ENCODE measurements around the gene NRDC. TPM values are rescaled to one million over a fixed set of nuclear protein-coding genes. Genes with fewer than 3 reads are reported as not detected.
A peak's percentile ranks its signal among the peaks of the same experiment; 100 is the strongest.

Gene NRDC
- total RNA-seq = 56.2 TPM
- polyA plus RNA-seq = 151 TPM
- long read RNA-seq, donor 1, transcript NRDC-211 (2 exons, 1,020 nt) = major isoform, 6 of 8 reads
- long read RNA-seq, donor 1, partial matches to known transcripts = 0 of 8 reads
- long read RNA-seq, donor 1, other reads (novel, unspliced or antisense) = 0 of 8 reads
- long read RNA-seq, donor 2, transcript NRDC-201 (31 exons, 3,691 nt) = minor isoform, 14 of 98 reads
- long read RNA-seq, donor 2, transcript NRDC-211 (2 exons, 1,020 nt) = major isoform, 76 of 98 reads
- long read RNA-seq, donor 2, partial matches to known transcripts = 6 of 98 reads
- long read RNA-seq, donor 2, other reads (novel, unspliced or antisense) = 0 of 98 reads
- long read RNA-seq, donor 3, transcript NRDC-211 (2 exons, 1,020 nt) = major isoform, 47 of 67 reads
- long read RNA-seq, donor 3, transcript NRDC-201 (31 exons, 3,691 nt) = minor isoform, 6 of 67 reads
- long read RNA-seq, donor 3, partial matches to known transcripts = 10 of 67 reads
- long read RNA-seq, donor 3, other reads (novel, unspliced or antisense) = 0 of 67 reads
- long read RNA-seq, donor 4, transcript NRDC-211 (2 exons, 1,020 nt) = major isoform, 21 of 41 reads
- long read RNA-seq, donor 4, partial matches to known transcripts = 12 of 41 reads
- long read RNA-seq, donor 4, other reads (novel, unspliced or antisense) = 0 of 41 reads
- long read RNA-seq, donor 5, transcript NRDC-211 (2 exons, 1,020 nt) = major isoform, 40 of 73 reads
- long read RNA-seq, donor 5, transcript NRDC-201 (31 exons, 3,691 nt) = minor isoform, 11 of 73 reads
- long read RNA-seq, donor 5, partial matches to known transcripts = 19 of 73 reads
- long read RNA-seq, donor 5, other reads (novel, unspliced or antisense) = 0 of 73 reads
- long read RNA-seq, donor 6, transcript NRDC-211 (2 exons, 1,020 nt) = major isoform, 32 of 50 reads
- long read RNA-seq, donor 6, transcript NRDC-201 (31 exons, 3,691 nt) = minor isoform, 5 of 50 reads
- long read RNA-seq, donor 6, partial matches to known transcripts = 11 of 50 reads
- long read RNA-seq, donor 6, other reads (novel, unspliced or antisense) = 0 of 50 reads
- long read RNA-seq, donor 7, transcript NRDC-201 (31 exons, 3,691 nt) = minor isoform, 5 of 30 reads
- long read RNA-seq, donor 7, transcript NRDC-211 (2 exons, 1,020 nt) = major isoform, 13 of 30 reads
- long read RNA-seq, donor 7, partial matches to known transcripts = 10 of 30 reads
- long read RNA-seq, donor 7, other reads (novel, unspliced or antisense) = 0 of 30 reads
- long read RNA-seq, donor 8, transcript NRDC-211 (2 exons, 1,020 nt) = major isoform, 18 of 19 reads
- long read RNA-seq, donor 8, partial matches to known transcripts = 0 of 19 reads
- long read RNA-seq, donor 8, other reads (novel, unspliced or antisense) = 0 of 19 reads
- long read RNA-seq, donor 9, transcript NRDC-211 (2 exons, 1,020 nt) = major isoform, 27 of 31 reads
- long read RNA-seq, donor 9, partial matches to known transcripts = 0 of 31 reads
- long read RNA-seq, donor 9, other reads (novel, unspliced or antisense) = 0 of 31 reads
- long read RNA-seq, donor 10, transcript NRDC-211 (2 exons, 1,020 nt) = major isoform, 32 of 32 reads
- long read RNA-seq, donor 10, partial matches to known transcripts = 0 of 32 reads
- long read RNA-seq, donor 10, other reads (novel, unspliced or antisense) = 0 of 32 reads

- Histone ChIP-seq H3K4me3 (ENCODE audit: low read length in 2 of 2) (peak within 1 kb of the TSS; percentile 70 to 74), H3K4me1 (ENCODE audit: control insufficient read depth in 2 of 2, insufficient read depth in 2 of 2, low read length in 2 of 2) (peaks cover 16 to 21% of the 10 kb centered on the region in 2 donors), H3K27ac (ENCODE audit: low read depth in 1 of 2, low read length in 1 of 2) (peak within 1 kb of the TSS; percentile 93 to 97), H3K9me3 (ENCODE audit: control insufficient read depth in 2 of 2, insufficient read depth in 1 of 2, low read length in 1 of 2) (no peaks in the 10 kb centered on the region), H3K36me3 (ENCODE audit: control insufficient read depth in 2 of 2, insufficient read depth in 2 of 2, low read length in 1 of 2) (peaks cover 0 to 4% of the 10 kb centered on the region in 2 donors), H3K27me3 (ENCODE audit: control insufficient read depth in 2 of 2, insufficient read depth in 1 of 2, low read length in 1 of 2) (peaks cover 2 to 3% of the 10 kb centered on the region in 2 donors)
- under 1% methylated on average over 54 of the region's 54 CpGs for WGBS
- peak; percentile 99 to 100 (median 99) for DNase-seq (ENCODE audit: low read depth in 6 of 9, low spot score in 9 of 9)
Measured at GRCh38 chr1:51878616-51879336, at the start of gene NRDC. TSS of gene NRDC (minus strand) at chr1:51878727. CDS start at chr1:51878615, 112 bp downstream.

GRCh38 chr1:51927029-51927428 is 48.5 kb upstream of the NRDC start:
- Histone ChIP-seq H3K36me3 (ENCODE audit: control insufficient read depth in 2 of 2, insufficient read depth in 2 of 2, low read length in 1 of 2) (no peaks in the 10 kb centered on the region), H3K9me3 (ENCODE audit: control insufficient read depth in 2 of 2, insufficient read depth in 1 of 2, low read length in 1 of 2) (no peaks in the 10 kb centered on the region), H3K27ac (ENCODE audit: low read depth in 1 of 2, low read length in 1 of 2) (no peak overlapping the region), H3K4me1 (ENCODE audit: control insufficient read depth in 2 of 2, insufficient read depth in 2 of 2, low read length in 2 of 2) (no peaks in the 10 kb centered on the region), H3K27me3 (ENCODE audit: control insufficient read depth in 2 of 2, insufficient read depth in 1 of 2, low read length in 1 of 2) (no peaks in the 10 kb centered on the region), H3K4me3 (ENCODE audit: low read length in 2 of 2) (no peak overlapping the region)
- WGBS = 94% methylated on average over 2 of the region's 2 CpGs
- no peak for DNase-seq (ENCODE audit: low read depth in 6 of 9, low spot score in 9 of 9)

GRCh38 chr1:51926171-51926812 is 47.8 kb upstream of the NRDC start:
- DNase-seq (ENCODE audit: low read depth in 6 of 9, low spot score in 9 of 9) = peak in 1 of 9 donors; percentile 4
- Histone ChIP-seq H3K27ac (ENCODE audit: low read depth in 1 of 2, low read length in 1 of 2) (no peak overlapping the region), H3K27me3 (ENCODE audit: control insufficient read depth in 2 of 2, insufficient read depth in 1 of 2, low read length in 1 of 2) (no peaks in the 10 kb centered on the region), H3K4me1 (ENCODE audit: control insufficient read depth in 2 of 2, insufficient read depth in 2 of 2, low read length in 2 of 2) (no peaks in the 10 kb centered on the region), H3K9me3 (ENCODE audit: control insufficient read depth in 2 of 2, insufficient read depth in 1 of 2, low read length in 1 of 2) (no peaks in the 10 kb centered on the region), H3K36me3 (ENCODE audit: control insufficient read depth in 2 of 2, insufficient read depth in 2 of 2, low read length in 1 of 2) (no peaks in the 10 kb centered on the region), H3K4me3 (ENCODE audit: low read length in 2 of 2) (no peak overlapping the region)
- 86% methylated on average over 5 of the region's 5 CpGs for WGBS

- Histone ChIP-seq H3K9me3 (ENCODE audit: control insufficient read depth in 2 of 2, insufficient read depth in 1 of 2, low read length in 1 of 2) (no peaks in the 10 kb centered on the region), H3K4me1 (ENCODE audit: control insufficient read depth in 2 of 2, insufficient read depth in 2 of 2, low read length in 2 of 2) (no peaks in the 10 kb centered on the region), H3K4me3 (ENCODE audit: low read length in 2 of 2) (no peak overlapping the region), H3K36me3 (ENCODE audit: control insufficient read depth in 2 of 2, insufficient read depth in 2 of 2, low read length in 1 of 2) (no peaks in the 10 kb centered on the region), H3K27me3 (ENCODE audit: control insufficient read depth in 2 of 2, insufficient read depth in 1 of 2, low read length in 1 of 2) (peaks cover 0 to 2% of the 10 kb centered on the region in 2 donors), H3K27ac (ENCODE audit: low read depth in 1 of 2, low read length in 1 of 2) (no peak overlapping the region)
- 83% methylated on average over 1 of the region's 1 CpG for WGBS
- no peak for DNase-seq (ENCODE audit: low read depth in 6 of 9, low spot score in 9 of 9)
Measured at GRCh38 chr1:51924455-51924854, 45.9 kb upstream of the NRDC start.

- Histone ChIP-seq H3K27me3 (ENCODE audit: control insufficient read depth in 2 of 2, insufficient read depth in 1 of 2, low read length in 1 of 2) (peaks cover 0 to 2% of the 10 kb centered on the region in 2 donors), H3K36me3 (ENCODE audit: control insufficient read depth in 2 of 2, insufficient read depth in 2 of 2, low read length in 1 of 2) (no peaks in the 10 kb centered on the region), H3K9me3 (ENCODE audit: control insufficient read depth in 2 of 2, insufficient read depth in 1 of 2, low read length in 1 of 2) (no peaks in the 10 kb centered on the region), H3K4me1 (ENCODE audit: control insufficient read depth in 2 of 2, insufficient read depth in 2 of 2, low read length in 2 of 2) (no peaks in the 10 kb centered on the region), H3K4me3 (ENCODE audit: low read length in 2 of 2) (no peak overlapping the region), H3K27ac (ENCODE audit: low read depth in 1 of 2, low read length in 1 of 2) (no peak overlapping the region)
- no peak for DNase-seq (ENCODE audit: low read depth in 6 of 9, low spot score in 9 of 9)
- WGBS = 96% methylated on average over 3 of the region's 3 CpGs
Measured at GRCh38 chr1:51922040-51922439, 43.5 kb upstream of the NRDC start.

GRCh38 chr1:51920130-51920529 is 41.6 kb upstream of the NRDC start:
- 94% methylated on average over 5 of the region's 5 CpGs for WGBS
- H3K9me3 ChIP-seq (ENCODE audit: control insufficient read depth in 2 of 2, insufficient read depth in 1 of 2, low read length in 1 of 2) = no peaks in the 10 kb centered on the region
- H3K36me3 ChIP-seq (ENCODE audit: control insufficient read depth in 2 of 2, insufficient read depth in 2 of 2, low read length in 1 of 2) = no peaks in the 10 kb centered on the region

GRCh38 chr1:51919684-51920083 is 41.2 kb upstream of the NRDC start:
- no peak overlapping the region for H3K4me3 ChIP-seq (ENCODE audit: low read length in 2 of 2)
- no peak overlapping the region for H3K27ac ChIP-seq (ENCODE audit: low read depth in 1 of 2, low read length in 1 of 2)
- 97% methylated on average over 10 of the region's 10 CpGs for WGBS
- no peak for DNase-seq (ENCODE audit: low read depth in 6 of 9, low spot score in 9 of 9)
- H3K4me1 ChIP-seq (ENCODE audit: control insufficient read depth in 2 of 2, insufficient read depth in 2 of 2, low read length in 2 of 2) = no peaks in the 10 kb centered on the region
- H3K36me3 ChIP-seq (ENCODE audit: control insufficient read depth in 2 of 2, insufficient read depth in 2 of 2, low read length in 1 of 2) = no peaks in the 10 kb centered on the region
- no peaks in the 10 kb centered on the region for H3K9me3 ChIP-seq (ENCODE audit: control insufficient read depth in 2 of 2, insufficient read depth in 1 of 2, low read length in 1 of 2)
- H3K27me3 ChIP-seq (ENCODE audit: control insufficient read depth in 2 of 2, insufficient read depth in 1 of 2, low read length in 1 of 2) = peaks cover 0 to 2% of the 10 kb centered on the region in 2 donors

More at GRCh38 chr1:51920130-51920529, 41.6 kb upstream of the NRDC start:
- H3K27ac ChIP-seq (ENCODE audit: low read depth in 1 of 2, low read length in 1 of 2) = no peak overlapping the region
- no peak overlapping the region for H3K4me3 ChIP-seq (ENCODE audit: low read length in 2 of 2)
- H3K27me3 ChIP-seq (ENCODE audit: control insufficient read depth in 2 of 2, insufficient read depth in 1 of 2, low read length in 1 of 2) = peaks cover 0 to 2% of the 10 kb centered on the region in 2 donors
- no peaks in the 10 kb centered on the region for H3K4me1 ChIP-seq (ENCODE audit: control insufficient read depth in 2 of 2, insufficient read depth in 2 of 2, low read length in 2 of 2)
- DNase-seq (ENCODE audit: low read depth in 6 of 9, low spot score in 9 of 9) = no peak
